ENCODE measurements around the gene PARD3. TPM values are rescaled to one million over a fixed set of nuclear protein-coding genes. Genes with fewer than 3 reads are reported as not detected.
"Not testable (repeated sequence)": the region's sequence is repeated elsewhere in the genome, so short reads cannot be mapped to it uniquely, and the experiment has no call there.

The PARD3 gene
- total and polyA plus RNA-seq, 3 donors from 2014 or later: 31.8 to 59.5 (median 49.5) TPM

DNA sequence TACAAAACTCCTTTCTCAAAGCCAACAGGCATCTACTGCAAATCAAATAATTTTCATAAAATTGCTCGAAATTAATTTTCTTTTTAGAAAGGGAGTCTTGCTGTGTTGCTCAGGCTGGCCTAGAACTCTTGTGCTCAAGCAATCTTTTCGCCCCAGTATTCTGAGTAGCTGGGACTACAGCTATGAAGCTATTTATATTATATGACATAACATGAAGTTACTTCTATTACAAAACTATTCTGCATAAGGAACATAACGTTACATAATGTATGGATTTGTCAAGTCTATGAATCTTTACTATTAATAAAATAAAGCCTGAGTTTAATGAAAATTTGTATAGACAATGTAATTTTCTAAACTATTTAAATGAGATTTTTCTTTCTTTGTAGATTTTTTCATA lies 415.0 kb downstream of the PARD3 start:
- TF ChIP-seq, protein P1, sequence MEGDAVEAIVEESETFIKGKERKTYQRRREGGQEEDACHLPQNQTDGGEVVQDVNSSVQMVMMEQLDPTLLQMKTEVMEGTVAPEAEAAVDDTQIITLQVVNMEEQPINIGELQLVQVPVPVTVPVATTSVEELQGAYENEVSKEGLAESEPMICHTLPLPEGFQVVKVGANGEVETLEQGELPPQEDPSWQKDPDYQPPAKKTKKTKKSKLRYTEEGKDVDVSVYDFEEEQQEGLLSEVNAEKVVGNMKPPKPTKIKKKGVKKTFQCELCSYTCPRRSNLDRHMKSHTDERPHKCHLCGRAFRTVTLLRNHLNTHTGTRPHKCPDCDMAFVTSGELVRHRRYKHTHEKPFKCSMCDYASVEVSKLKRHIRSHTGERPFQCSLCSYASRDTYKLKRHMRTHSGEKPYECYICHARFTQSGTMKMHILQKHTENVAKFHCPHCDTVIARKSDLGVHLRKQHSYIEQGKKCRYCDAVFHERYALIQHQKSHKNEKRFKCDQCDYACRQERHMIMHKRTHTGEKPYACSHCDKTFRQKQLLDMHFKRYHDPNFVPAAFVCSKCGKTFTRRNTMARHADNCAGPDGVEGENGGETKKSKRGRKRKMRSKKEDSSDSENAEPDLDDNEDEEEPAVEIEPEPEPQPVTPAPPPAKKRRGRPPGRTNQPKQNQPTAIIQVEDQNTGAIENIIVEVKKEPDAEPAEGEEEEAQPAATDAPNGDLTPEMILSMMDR (IDR thresholded peaks at IDR 0.05): no peak
- TF ChIP-seq POLR2A (IDR thresholded peaks at IDR 0.05): no peak
- intact Hi-C loops (cut with DNase I; ENCODE audit: low total_unique reads): no loop called here
- Histone ChIP-seq H3K27ac (no peak overlapping the region), H3K27me3 (no peaks in the 10 kb centered on the region), H3K9me3 (no peaks in the 10 kb centered on the region), H3K36me3 (ENCODE audit: low read depth, missing control alignments) (no peaks in the 10 kb centered on the region), H3K4me3 (no peak overlapping the region), H3K4me1 (no peaks in the 10 kb centered on the region)
- 93 to 94% methylated on average over 3 of the region's 3 CpGs for WGBS, 2 donors
- DNase-seq: no peak

- no peaks in the 10 kb centered on the region for H3K36me3 ChIP-seq (ENCODE audit: low read depth, missing control alignments)
- DNase-seq: no peak
- no peak overlapping the region for H3K27ac ChIP-seq
- intact Hi-C loops (cut with DNase I; ENCODE audit: low total_unique reads): no loop called here
- H3K4me1 ChIP-seq: no peaks in the 10 kb centered on the region
- no peaks in the 10 kb centered on the region for H3K27me3 ChIP-seq
- H3K4me3 ChIP-seq: no peak overlapping the region
- WGBS, 2 donors: 78 to 81% methylated on average over 7 of the region's 7 CpGs
- TF ChIP-seq, protein P1 (IDR thresholded peaks at IDR 0.05): no peak
- no peak for TF ChIP-seq POLR2A (IDR thresholded peaks at IDR 0.05)
- H3K9me3 ChIP-seq: no peaks in the 10 kb centered on the region
Measured at GRCh38 chr10:34399013-34399412, 416.1 kb downstream of the PARD3 start.

DNA sequence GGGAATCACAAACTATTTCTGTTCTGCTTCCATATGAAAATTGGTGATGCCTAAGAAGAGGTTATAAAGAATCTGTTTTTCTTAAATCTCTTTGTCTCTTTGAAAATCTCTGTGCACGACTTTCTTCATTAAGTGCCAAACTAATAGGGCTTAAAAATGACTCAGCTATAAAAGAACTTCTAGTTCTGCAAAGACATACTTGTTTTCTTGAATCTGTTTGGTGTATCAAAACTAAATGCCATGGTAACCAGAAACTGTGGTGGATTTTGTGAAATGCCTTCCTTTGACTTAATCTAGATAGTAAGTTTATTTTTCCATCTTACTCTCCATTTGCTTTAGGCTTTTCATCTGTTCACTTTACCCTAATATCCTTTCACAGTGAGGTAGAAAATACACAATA lies 417.8 kb downstream of the PARD3 start:
- H3K9me3 ChIP-seq: no peaks in the 10 kb centered on the region
- no peak for DNase-seq
- intact Hi-C loops (cut with DNase I; ENCODE audit: low total_unique reads): no loop called here
- H3K36me3 ChIP-seq (ENCODE audit: low read depth, missing control alignments): no peaks in the 10 kb centered on the region
- no peaks in the 10 kb centered on the region for H3K4me1 ChIP-seq
- no peak for TF ChIP-seq POLR2A (IDR thresholded peaks at IDR 0.05)
- TF ChIP-seq, protein P1 (IDR thresholded peaks at IDR 0.05): no peak
- no peak overlapping the region for H3K27ac ChIP-seq
- no peaks in the 10 kb centered on the region for H3K27me3 ChIP-seq
- no peak overlapping the region for H3K4me3 ChIP-seq
- 49 to 58% methylated on average over 1 of the region's 1 CpG for WGBS, 2 donors

DNA sequence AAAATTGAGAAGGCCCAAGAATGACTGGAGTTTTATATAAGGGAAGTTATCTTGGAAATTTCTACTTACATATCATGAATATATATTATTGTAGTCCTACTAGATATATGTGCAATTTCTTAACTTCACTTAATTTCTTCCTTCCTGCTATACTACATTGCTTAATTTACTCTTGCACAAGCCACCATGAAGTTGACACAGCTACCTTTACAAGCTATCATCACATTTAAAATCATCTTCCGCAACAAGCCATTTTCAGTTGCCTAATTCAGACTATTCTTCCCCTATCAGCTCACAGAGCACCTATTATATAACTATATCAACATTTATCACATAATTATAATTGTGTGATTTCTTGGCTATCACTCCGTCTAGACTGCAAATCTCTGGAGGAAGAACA lies 418.4 kb downstream of the PARD3 start:
- no peaks in the 10 kb centered on the region for H3K4me1 ChIP-seq
- no peaks in the 10 kb centered on the region for H3K9me3 ChIP-seq
- no peak for DNase-seq
- H3K36me3 ChIP-seq (ENCODE audit: low read depth, missing control alignments): no peaks in the 10 kb centered on the region
- intact Hi-C loops (cut with DNase I; ENCODE audit: low total_unique reads): no loop called here
- TF ChIP-seq POLR2A (IDR thresholded peaks at IDR 0.05): no peak
- TF ChIP-seq, protein P1 (IDR thresholded peaks at IDR 0.05): no peak
- no peak overlapping the region for H3K27ac ChIP-seq
- no peak overlapping the region for H3K4me3 ChIP-seq
- 71 to 78% methylated on average over 2 of the region's 2 CpGs for WGBS, 2 donors
- no peaks in the 10 kb centered on the region for H3K27me3 ChIP-seq

DNA sequence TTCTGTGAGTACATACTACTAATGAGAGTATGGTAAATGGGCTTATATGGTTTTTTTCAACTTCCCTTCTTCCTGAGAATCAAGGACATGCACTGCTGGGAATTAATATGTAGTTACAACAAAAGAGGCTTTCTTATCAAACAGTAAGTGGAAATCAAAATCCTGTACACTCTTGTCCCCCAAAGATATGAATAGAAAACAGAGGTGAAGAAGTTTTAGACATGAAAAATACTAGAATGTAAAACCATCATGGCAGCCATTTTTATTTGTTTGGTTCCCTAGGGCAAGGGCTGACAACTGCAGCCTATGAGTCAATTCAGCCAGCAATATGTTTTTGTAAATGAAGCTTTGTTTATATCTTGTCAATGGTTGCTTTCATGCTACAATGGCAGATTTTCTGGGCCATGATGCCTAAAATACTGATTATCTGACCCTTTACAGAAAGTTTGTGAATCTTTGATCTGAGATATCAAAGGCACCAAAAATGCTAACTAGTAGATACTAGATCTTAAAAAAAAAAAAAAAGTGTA lies 422.4 kb downstream of the PARD3 start:
- Histone ChIP-seq H3K9me3 (no peaks in the 10 kb centered on the region), H3K36me3 (ENCODE audit: low read depth, missing control alignments) (no peaks in the 10 kb centered on the region), H3K27me3 (no peaks in the 10 kb centered on the region), H3K4me3 (no peak overlapping the region), H3K4me1 (no peaks in the 10 kb centered on the region), H3K27ac (no peak overlapping the region)
- TF ChIP-seq POLR2A (IDR thresholded peaks at IDR 0.05): no peak
- TF ChIP-seq, protein P1 (IDR thresholded peaks at IDR 0.05): no peak
- no peak for DNase-seq
- intact Hi-C loops (cut with DNase I; ENCODE audit: low total_unique reads): no loop called here

- intact Hi-C loops (cut with DNase I; ENCODE audit: low total_unique reads); H3K27ac ChIP-seq; H3K36me3 ChIP-seq (ENCODE audit: low read depth, missing control alignments); H3K4me3 ChIP-seq; H3K27me3 ChIP-seq; H3K4me1 ChIP-seq; DNase-seq; H3K9me3 ChIP-seq: not testable (repeated sequence)
- 73 to 91% methylated on average over 3 of the region's 3 CpGs for WGBS, 2 donors
Measured at GRCh38 chr10:34391168-34391567, 423.9 kb downstream of the PARD3 start.
